HFF-Myc (cell line): Measurements from ENCODE around the gene HEBP2.
A peak's percentile ranks its signal among the peaks of the same experiment; 100 is the strongest.
"Not testable (repeated sequence)": the region's sequence is repeated elsewhere in the genome, so short reads cannot be mapped to it uniquely, and the experiment has no call there.

ENCODE experiments used
- DNase-seq: peaks from one replicate; pipeline ENCODE4 v3.0.0-alpha.2; 2011; ENCODE audit warnings: low read depth; ENCODE audit errors: extremely low read depth
- H3K4me3 ChIP-seq: replicated peaks from 2 replicates; pipeline ENCODE4 v1.5.1; 2011; ENCODE audit warnings: low read depth, mild to moderate bottlenecking, control low read depth, low read length
- TF ChIP-seq, protein P1 (sequence below): IDR thresholded peaks from 2 replicates; pipeline ENCODE4 v1.5.1; 2012; ENCODE audit warnings: mild to moderate bottlenecking, low read depth, low read length, control low read depth; ENCODE audit errors: missing control alignments

HEBP2 gene, protein sequence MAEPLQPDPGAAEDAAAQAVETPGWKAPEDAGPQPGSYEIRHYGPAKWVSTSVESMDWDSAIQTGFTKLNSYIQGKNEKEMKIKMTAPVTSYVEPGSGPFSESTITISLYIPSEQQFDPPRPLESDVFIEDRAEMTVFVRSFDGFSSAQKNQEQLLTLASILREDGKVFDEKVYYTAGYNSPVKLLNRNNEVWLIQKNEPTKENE

DNA sequence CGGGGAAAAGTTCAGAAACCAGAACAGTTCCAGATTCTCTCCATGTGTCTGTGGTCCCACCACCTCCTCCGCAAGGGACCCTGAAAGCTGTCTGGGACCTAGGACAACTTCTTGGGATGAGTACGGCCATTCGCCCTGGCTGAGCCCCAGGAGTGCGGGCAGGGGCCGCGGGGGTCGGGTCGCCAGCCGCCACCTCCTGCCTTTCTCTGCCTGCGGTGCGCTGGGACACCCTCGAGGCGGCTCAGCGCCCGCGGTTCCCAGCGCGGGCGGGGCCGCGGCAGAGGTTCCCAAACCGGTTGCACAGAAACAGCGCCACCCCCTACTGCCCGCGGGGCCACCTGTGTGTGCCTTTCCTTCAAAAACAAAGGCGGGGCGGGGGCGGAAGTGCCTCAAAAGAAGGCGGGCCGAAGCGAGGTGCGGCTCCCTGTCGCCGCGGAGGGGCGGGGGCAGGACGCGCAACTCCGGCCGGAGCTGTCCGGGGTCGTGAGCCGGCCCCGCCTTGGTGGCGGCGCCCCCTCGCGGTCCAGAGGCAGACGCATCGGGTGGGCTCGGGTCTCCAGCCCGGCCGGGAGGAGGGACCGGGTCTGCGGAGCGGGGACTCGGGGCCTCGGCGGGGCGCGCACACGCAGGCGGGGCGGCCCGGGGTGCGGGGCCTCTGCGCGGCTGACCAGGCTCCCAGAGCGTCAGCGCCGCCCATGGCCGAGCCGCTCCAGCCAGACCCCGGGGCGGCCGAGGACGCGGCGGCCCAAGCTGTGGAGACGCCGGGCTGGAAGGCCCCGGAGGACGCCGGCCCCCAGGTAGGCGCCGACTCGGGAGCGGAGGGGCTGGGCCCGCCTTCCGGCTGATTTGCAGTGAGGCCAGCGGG is at the start of gene HEBP2:
Gene HEBP2 (plus strand): TSS at position 423 of the 865 bp plus-strand sequence. CDS start 273 bp downstream, at position 696.
- TF ChIP-seq, protein P1, sequence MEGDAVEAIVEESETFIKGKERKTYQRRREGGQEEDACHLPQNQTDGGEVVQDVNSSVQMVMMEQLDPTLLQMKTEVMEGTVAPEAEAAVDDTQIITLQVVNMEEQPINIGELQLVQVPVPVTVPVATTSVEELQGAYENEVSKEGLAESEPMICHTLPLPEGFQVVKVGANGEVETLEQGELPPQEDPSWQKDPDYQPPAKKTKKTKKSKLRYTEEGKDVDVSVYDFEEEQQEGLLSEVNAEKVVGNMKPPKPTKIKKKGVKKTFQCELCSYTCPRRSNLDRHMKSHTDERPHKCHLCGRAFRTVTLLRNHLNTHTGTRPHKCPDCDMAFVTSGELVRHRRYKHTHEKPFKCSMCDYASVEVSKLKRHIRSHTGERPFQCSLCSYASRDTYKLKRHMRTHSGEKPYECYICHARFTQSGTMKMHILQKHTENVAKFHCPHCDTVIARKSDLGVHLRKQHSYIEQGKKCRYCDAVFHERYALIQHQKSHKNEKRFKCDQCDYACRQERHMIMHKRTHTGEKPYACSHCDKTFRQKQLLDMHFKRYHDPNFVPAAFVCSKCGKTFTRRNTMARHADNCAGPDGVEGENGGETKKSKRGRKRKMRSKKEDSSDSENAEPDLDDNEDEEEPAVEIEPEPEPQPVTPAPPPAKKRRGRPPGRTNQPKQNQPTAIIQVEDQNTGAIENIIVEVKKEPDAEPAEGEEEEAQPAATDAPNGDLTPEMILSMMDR, result peak; percentile 52
- peak; percentile 51 for DNase-seq

DNA sequence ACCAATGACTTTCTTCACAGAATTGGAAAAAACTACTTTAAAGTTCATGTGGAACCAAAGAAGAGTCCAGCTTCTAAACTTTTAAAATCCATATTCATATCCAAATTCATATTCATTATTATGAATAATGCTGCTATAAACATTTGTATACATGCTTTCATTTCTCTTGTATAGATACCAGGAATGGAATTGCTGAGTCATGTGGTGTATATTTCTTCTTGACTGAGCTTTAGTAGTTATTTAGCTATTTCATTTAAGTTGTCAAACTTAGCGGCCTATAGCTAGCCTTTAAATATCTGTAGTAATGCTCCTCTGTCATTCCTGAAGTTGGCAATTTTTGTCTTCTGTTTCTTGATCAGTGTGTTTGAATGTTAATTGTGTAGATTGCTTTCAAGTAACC is 46.1 kb upstream of the HEBP2 start:
- no peak for DNase-seq
- TF ChIP-seq, protein P1, result no peak
- no peak overlapping the region for H3K4me3 ChIP-seq

More for the DNA sequence above, at the start of gene HEBP2:
- H3K4me3 ChIP-seq, result peak within 1 kb of the TSS; percentile 75

DNA sequence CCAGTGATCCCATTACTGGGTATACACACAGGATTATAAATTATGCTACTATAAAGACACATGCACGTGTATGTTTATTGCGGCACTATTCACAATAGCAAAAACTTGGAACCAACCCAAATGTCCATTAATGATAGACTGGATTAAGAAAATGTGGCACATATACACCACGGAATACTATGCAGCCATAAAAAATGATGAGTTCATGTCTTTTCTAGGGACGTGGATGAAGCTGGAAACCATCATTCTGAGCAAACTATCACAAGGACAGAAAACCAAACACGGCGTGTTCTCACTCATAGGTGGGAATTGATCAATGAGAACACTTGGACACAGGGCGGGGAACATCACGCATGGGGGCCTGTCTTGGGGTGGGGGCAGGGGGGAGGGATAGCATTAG is 35.3 kb upstream of the HEBP2 start:
- not testable (repeated sequence) for DNase-seq, H3K4me3 ChIP-seq

DNA sequence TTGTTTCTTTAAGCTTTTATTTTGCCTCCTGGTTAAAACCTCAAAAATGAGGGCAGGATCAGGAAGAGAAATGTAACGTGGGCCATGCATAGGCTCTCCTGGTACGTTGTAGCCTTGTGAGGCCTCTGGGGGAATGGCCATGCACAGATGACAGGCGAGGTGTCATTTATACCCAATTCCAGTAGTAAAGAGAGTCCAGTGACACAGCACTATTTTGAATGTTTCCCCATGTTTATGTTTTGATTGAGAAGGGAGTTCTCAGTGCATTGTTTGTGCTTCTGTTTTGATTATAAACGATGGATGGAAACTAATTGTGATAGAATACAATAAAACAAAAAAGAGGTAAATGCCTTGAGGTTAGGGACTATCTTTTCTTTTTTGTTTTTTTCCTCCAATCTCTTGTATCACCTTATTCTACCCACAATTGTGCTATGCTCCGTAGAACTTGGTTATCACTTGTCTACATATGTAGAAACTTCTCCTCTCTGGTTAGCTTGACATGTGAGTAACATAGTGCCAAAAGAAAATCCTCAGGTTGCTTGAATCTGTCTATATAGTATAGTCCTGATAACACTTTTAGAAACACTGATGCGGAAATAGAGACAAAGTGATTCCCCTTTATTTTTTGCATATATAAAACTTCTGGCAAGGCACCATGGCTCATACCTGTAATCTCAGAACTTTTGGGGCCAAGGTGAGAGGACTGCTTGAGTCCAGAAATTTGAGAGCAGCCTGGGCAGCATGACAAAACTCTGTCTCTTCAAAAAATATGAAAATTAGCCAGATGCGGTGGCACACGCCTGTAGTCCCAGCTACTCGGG is 33.2 kb upstream of the HEBP2 start:
- no peak overlapping the region for H3K4me3 ChIP-seq
- TF ChIP-seq, protein P1, result no peak

DNA sequence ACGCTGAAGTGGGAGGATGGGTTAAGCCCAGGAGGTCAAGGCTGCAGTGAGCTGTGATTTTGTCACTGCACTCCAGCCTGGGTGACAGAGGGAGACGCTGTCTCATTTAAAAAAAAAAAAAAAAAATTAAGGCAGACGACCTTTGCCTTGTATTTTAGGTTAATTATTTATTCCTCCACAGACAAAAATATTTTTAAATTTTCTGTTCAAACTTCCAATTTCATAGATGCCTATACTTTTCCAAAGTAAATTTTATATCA is 32.6 kb upstream of the HEBP2 start:
- TF ChIP-seq, protein P1, result no peak
- no peak overlapping the region for H3K4me3 ChIP-seq
- no peak for DNase-seq

More for the DNA sequence above, 33.2 kb upstream of the HEBP2 start:
- DNase-seq, result no peak

DNA sequence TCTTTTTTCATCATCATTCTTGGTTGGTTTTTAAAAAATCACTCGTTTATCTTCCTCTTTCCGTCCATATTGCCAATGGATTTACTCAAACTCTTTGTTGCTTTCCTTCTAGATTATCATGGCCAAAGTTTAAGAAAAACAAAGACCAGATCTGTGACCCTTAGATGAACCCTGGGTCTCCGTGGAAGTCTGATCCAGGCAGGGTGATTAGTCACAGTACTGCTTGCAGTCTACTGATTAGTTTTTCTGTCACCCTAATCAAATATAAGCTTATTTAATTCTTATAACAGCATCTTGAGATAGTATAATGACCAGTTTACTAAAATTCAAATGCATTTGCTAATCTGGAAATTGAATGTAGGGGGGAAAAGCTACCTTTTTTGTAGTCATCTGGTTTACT is 32.3 kb upstream of the HEBP2 start:
- no peak for DNase-seq
- no peak overlapping the region for H3K4me3 ChIP-seq
- TF ChIP-seq, protein P1, result no peak
